COLO829 (cell line): ENCODE measurements around the gene PIP4K2A.
"Not testable (repeated sequence)": the region's sequence is repeated elsewhere in the genome, so short reads cannot be mapped to it uniquely, and the experiment has no call there.

ENCODE experiments used
- DNase-seq: peaks from one replicate; pipeline ENCODE4 v3.0.0; 2012; ENCODE audit warnings: low spot score

The PIP4K2A gene

GRCh38 chr10:22551681-22552365 lies 162.6 kb downstream of the PIP4K2A start:
- DNase-seq = no peak

- no peak for DNase-seq
These were observed 163.6 kb downstream of the PIP4K2A start for GRCh38 chr10:22550732-22551131.

GRCh38 chr10:22548344-22548743 lies 166.0 kb downstream of the PIP4K2A start:
- no peak for DNase-seq

- DNase-seq = no peak
These were observed 168.7 kb downstream of the PIP4K2A start for GRCh38 chr10:22545643-22546042.

GRCh38 chr10:22544325-22545068 lies 169.9 kb downstream of the PIP4K2A start:
- DNase-seq = no peak

GRCh38 chr10:22542773-22543172 lies 171.6 kb downstream of the PIP4K2A start:
- no peak for DNase-seq

- DNase-seq = no peak
These were observed 172.5 kb downstream of the PIP4K2A start for GRCh38 chr10:22541900-22542299.

GRCh38 chr10:22539579-22540298 lies 174.6 kb downstream of the PIP4K2A start:
- DNase-seq = no peak

GRCh38 chr10:22537810-22538209 lies 176.6 kb downstream of the PIP4K2A start:
- no peak for DNase-seq

GRCh38 chr10:22536620-22537019 lies 177.8 kb downstream of the PIP4K2A start:
- no peak for DNase-seq

- DNase-seq = peak; percentile 82
These were observed 179.4 kb downstream of the PIP4K2A start for GRCh38 chr10:22534849-22535604.

GRCh38 chr10:22531441-22531840 lies 182.9 kb downstream of the PIP4K2A start:
- DNase-seq = no peak

GRCh38 chr10:22531008-22531407 lies 183.4 kb downstream of the PIP4K2A start:
- no peak for DNase-seq

- no peak for DNase-seq
These were observed 186.9 kb downstream of the PIP4K2A start for GRCh38 chr10:22527520-22527919.

- DNase-seq = not testable (repeated sequence)
These were observed 190.0 kb downstream of the PIP4K2A start for GRCh38 chr10:22524333-22524732.

- DNase-seq = not testable (repeated sequence)
These were observed 193.7 kb downstream of the PIP4K2A start for GRCh38 chr10:22520645-22521044.

- DNase-seq = no peak
These were observed 196.1 kb downstream of the PIP4K2A start for GRCh38 chr10:22518167-22518724.

GRCh38 chr10:22515009-22515408 lies 199.4 kb downstream of the PIP4K2A start:
- no peak for DNase-seq

- not testable (repeated sequence) for DNase-seq
These were observed 200.0 kb downstream of the PIP4K2A start for GRCh38 chr10:22514414-22514758.

- DNase-seq = not testable (repeated sequence)
These were observed 200.6 kb downstream of the PIP4K2A start for GRCh38 chr10:22513483-22514413.

GRCh38 chr10:22512015-22512414 lies 202.4 kb downstream of the PIP4K2A start:
- DNase-seq = not testable (repeated sequence)
